Central memory CD4-positive, alpha-beta T cell (primary cell): ENCODE measurements around the gene MRPS18B.
"Not testable (repeated sequence)": the region's sequence is repeated elsewhere in the genome, so short reads cannot be mapped to it uniquely, and the experiment has no call there.

ENCODE experiments used
- DNase-seq: peaks from one replicate; pipeline ENCODE4 v3.0.0; 2022

MRPS18B gene

GRCh38 chr6:30644769-30645168 lies 27.1 kb downstream of the MRPS18B start:
- no peak for DNase-seq

GRCh38 chr6:30645989-30646388 lies 28.3 kb downstream of the MRPS18B start:
- DNase-seq = no peak

- DNase-seq = peak; percentile 91
These were observed 29.0 kb downstream of the MRPS18B start, which contains the start of gene C6orf136 for GRCh38 chr6:30646450-30647241. Gene C6orf136, plus strand, starts transcription at chr6:30647133. Its CDS starts 99 bp downstream, at chr6:30647232.

- no peak for DNase-seq
These were observed 29.8 kb downstream of the MRPS18B start for GRCh38 chr6:30647242-30648116.

- no peak for DNase-seq
These were observed 33.5 kb downstream of the MRPS18B start for GRCh38 chr6:30651143-30651542.

DNA sequence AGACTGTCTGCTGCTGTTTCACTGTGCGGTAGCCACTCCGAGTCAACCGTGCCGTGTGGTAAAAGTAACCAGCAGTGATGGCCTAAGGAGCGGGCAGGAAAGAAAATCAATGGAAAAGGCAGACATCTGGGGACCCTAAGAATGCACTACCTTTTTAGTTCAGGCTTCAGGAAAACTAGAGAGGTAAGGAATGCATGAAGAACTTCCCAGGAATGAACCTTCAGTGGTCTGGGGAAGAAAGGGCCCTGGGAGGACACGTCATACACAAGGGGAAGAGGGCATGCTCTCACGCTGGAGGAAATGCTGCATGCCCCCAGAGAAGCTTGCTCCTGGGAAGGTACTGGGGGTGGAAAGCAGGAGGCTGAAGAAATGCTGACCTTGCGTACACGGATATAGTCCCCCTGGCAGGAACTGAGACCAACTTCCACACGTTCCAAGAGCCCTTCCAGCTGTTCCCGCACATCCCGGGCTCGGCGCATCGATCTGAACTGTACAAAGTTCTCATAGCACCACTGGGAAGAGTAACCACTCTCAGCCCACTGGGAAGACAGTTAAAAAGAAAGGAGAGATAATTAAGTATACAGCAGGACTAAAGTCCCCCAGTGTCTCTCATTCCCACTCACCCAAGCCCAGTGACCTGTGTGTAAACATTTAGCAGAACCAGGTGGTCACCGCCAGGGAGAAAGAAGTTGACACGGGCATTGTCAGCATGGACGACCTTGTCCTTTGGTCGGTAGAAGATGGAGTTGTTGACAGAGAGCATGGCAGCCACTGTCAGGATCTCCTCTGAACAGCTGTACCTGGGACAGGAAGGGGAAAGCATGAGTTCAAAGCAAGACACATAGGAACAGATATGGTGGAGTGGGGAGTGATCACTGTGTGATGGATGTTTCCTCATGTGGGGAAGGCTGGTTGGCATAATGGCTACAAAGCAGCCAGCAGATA lies 37.4 kb downstream of the MRPS18B start:
- DNase-seq = no peak

- DNase-seq = no peak
These were observed 38.1 kb downstream of the MRPS18B start for GRCh38 chr6:30655743-30656094.

DNA sequence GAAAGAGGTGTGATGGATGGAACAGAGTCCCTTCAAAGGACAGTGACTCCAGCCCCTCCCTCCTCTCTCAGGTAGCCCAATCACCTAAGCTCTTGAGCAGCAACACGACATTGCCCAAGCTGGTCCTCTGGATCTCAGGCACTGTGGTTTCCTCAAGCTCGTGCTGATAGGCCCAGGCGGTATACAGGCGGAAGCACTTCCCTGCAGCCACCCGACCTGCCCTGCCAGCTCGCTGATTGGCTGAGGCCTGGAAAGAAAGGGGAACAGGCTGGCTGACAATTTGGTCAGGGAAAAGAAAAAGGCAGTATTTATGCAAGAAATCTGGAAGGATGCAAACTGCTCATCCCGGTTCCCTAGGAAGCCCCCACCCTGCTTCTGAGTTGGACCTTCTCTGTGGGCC lies 38.9 kb downstream of the MRPS18B start:
- no peak for DNase-seq

GRCh38 chr6:30657454-30657853 lies 39.8 kb downstream of the MRPS18B start:
- no peak for DNase-seq

GRCh38 chr6:30657922-30658321 lies 40.3 kb downstream of the MRPS18B start:
- DNase-seq = not testable (repeated sequence)

DNA sequence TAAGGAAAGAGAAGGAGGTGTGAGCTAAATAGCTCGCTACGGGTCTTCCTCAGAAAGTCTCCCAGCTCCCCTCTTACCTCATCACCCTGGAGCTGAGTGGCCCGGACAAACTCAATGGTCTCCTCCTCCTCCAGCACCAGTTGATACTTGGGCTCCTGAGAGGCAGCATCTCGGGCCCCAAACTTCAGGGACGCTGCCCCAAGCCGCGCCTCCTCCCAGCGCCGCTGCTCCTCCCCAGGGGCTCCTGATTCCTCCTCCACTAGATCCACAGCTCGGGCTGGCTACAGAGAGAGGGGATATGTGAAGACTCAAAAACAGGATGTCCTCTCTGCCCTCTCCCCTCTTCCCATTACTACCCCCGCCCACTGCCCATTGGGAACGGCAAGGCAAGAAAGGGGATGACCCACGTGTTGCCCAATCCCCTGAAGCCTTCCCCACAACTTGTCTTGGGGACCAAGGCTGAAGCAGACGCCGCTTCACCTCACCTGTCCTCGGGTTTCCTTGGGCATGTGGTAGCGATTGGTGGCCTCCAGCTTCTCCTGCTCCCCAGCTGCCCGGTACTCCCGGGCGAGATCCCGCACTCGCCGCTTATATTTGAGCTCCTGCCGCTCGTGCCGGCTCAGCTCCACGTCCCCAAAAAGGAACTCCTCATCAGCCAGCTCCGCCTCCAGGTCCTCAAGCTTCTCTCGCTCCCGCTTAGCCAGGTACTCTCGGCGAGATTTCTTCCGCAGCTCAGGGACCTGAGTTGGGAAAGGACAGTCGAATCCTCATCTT lies 47.5 kb downstream of the MRPS18B start:
- no peak for DNase-seq

DNA sequence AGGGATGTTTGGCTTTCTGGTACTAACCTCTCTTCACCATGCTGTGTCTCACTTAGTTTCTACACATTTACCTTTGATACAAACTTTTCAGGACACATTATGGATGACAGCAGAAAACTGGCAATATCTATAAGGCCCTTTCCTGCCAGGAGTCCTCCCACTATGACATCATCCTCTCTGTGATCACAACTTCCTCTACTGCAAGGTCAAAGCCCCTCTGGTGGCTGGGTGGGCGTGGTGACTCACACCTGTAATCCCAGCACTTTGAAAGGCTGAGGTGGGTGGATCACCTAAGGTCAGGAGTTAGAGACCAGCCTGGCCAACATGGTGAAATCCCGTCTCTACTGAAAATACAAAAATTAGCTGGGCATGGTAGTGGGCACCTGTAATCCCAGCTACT lies 48.7 kb downstream of the MRPS18B start:
- not testable (repeated sequence) for DNase-seq

- DNase-seq = no peak
These were observed 53.3 kb downstream of the MRPS18B start for GRCh38 chr6:30670760-30671527.

DNA sequence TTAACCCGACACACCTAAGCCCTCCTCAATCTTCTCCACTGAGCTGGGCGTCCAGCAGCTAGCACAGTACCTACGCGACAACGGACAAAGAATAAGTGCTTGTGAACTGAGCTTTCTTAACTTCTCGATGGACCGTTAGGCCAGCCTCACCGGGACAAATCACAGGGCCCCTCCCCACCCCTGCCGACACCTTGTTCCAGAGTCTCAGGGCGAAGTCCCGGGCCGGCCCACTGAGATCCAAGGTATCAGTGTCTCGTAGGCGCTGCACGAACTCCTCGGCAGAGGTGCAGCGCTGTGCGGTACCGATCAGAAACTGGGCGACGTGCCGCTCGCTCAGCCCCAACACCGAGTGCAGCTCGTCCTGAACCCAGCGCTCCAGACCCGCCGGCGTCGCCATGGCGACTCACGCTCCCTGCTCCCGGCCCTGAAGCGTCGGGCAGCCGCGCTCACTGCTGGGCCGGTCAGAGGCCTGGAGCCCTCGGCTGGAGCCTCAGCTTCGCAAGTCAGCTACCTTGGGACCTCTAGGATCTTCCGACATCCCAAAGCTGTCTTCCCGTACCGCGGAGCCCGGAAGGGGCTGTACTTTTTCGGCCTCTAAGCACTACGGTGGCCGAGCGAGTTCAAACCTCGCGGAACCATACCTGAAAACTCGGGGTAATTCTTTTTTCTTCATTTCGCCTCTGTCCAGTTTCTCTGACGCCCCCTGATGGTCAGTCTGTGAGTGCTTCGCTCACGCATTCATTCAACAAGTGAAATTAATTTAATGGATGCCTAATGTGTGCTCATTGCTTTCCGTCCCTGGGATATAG lies 55.0 kb downstream of the MRPS18B start, which contains the start of gene DHX16:
TSS of gene DHX16 (minus strand) at position 562 of the 809 bp plus-strand sequence. CDS start at position 397, 165 bp downstream.
- DNase-seq = peak; percentile 84
